Chondrocyte (in vitro differentiated cells): ENCODE results near the gene POC5. TPM values are rescaled to one million over a fixed set of nuclear protein-coding genes. Genes with fewer than 3 reads are reported as not detected.

ENCODE experiments used
- DNase-seq: peaks from one replicate; pipeline ENCODE4 v3.0.0; 2021; ENCODE audit warnings: mixed read lengths, low spot score
- H3K27ac Mint-ChIP-seq: one replicate; pipeline ENCODE4 v1.8.0; 2021; ENCODE audit warnings: mild to moderate bottlenecking, moderate library complexity, mixed read lengths; ENCODE audit not compliant: unreplicated experiment
- H3K27me3 Mint-ChIP-seq: 2 replicates; pipeline ENCODE4 v1.8.0; 2021; ENCODE audit warnings: low read depth, mixed read lengths
- H3K36me3 Mint-ChIP-seq: 2 replicates; pipeline ENCODE4 v1.8.0; 2021; ENCODE audit warnings: low read depth, mixed read lengths
- H3K4me1 Mint-ChIP-seq: 2 replicates; pipeline ENCODE4 v1.8.0; 2021; ENCODE audit warnings: low read depth, mild to moderate bottlenecking, mixed read lengths
- H3K4me3 Mint-ChIP-seq: one replicate; pipeline ENCODE4 v1.8.0; 2021; ENCODE audit warnings: mild to moderate bottlenecking, moderate library complexity, mixed read lengths; ENCODE audit not compliant: unreplicated experiment
- H3K9me3 Mint-ChIP-seq: 2 replicates; pipeline ENCODE4 v1.8.0; 2021; ENCODE audit warnings: low read depth, mixed read lengths
- CTCF ChIP-seq: fragments of 200-600 bp; sonication (generic); IDR thresholded peaks from 2 replicates; pipeline ENCODE4 v1.5.0; 2021; ENCODE audit warnings: antibody characterized with exemption, mild to moderate bottlenecking, moderate library complexity
- total RNA-seq: library from RNA; stranded (reverse); gene quantifications from 3 replicates; pipeline ENCODE4 v1.2.1, GENCODE V29; 2021

The POC5 gene
- total RNA-seq, 1 donor from 2014 or later = 8.0 TPM

- no peaks in the 10 kb centered on the region for H3K4me1 Mint-ChIP-seq
- peaks cover 7% of the 10 kb centered on the region for H3K36me3 Mint-ChIP-seq
- H3K27me3 Mint-ChIP-seq = no peaks in the 10 kb centered on the region
- H3K9me3 Mint-ChIP-seq = no peaks in the 10 kb centered on the region
- no peak overlapping the region for H3K27ac Mint-ChIP-seq
- TF ChIP-seq CTCF = no peak
- DNase-seq = no peak
- no peak overlapping the region for H3K4me3 Mint-ChIP-seq
These were observed 30.8 kb downstream of the POC5 start for GRCh38 chr5:75686480-75686879.

GRCh38 chr5:75685141-75685540 lies 32.1 kb downstream of the POC5 start:
- Mint-ChIP-seq H3K4me1 (peaks cover 5% of the 10 kb centered on the region), H3K36me3 (peaks cover 5% of the 10 kb centered on the region), H3K9me3 (no peaks in the 10 kb centered on the region), H3K27ac (no peak overlapping the region), H3K27me3 (no peaks in the 10 kb centered on the region), H3K4me3 (no peak overlapping the region)
- TF ChIP-seq CTCF = no peak
- DNase-seq = no peak

- peaks cover 2% of the 10 kb centered on the region for H3K36me3 Mint-ChIP-seq
- TF ChIP-seq CTCF = peak; percentile 96
- H3K4me1 Mint-ChIP-seq = peaks cover 5% of the 10 kb centered on the region
- no peaks in the 10 kb centered on the region for H3K9me3 Mint-ChIP-seq
- H3K27ac Mint-ChIP-seq = no peak overlapping the region
- no peak overlapping the region for H3K4me3 Mint-ChIP-seq
- no peaks in the 10 kb centered on the region for H3K27me3 Mint-ChIP-seq
- DNase-seq = no peak
These were observed 36.0 kb downstream of the POC5 start for GRCh38 chr5:75681125-75681830.

GRCh38 chr5:75678155-75678554 lies 39.1 kb downstream of the POC5 start:
- Mint-ChIP-seq H3K4me1 (peaks cover 5% of the 10 kb centered on the region), H3K27ac (no peak overlapping the region), H3K4me3 (no peak overlapping the region), H3K36me3 (peaks cover 2% of the 10 kb centered on the region), H3K9me3 (no peaks in the 10 kb centered on the region), H3K27me3 (no peaks in the 10 kb centered on the region)
- no peak for DNase-seq
- TF ChIP-seq CTCF = no peak

GRCh38 chr5:75677607-75678006 lies 39.6 kb downstream of the POC5 start:
- Mint-ChIP-seq H3K27me3 (no peaks in the 10 kb centered on the region), H3K9me3 (no peaks in the 10 kb centered on the region), H3K36me3 (peaks cover 2% of the 10 kb centered on the region), H3K4me1 (peaks cover 5% of the 10 kb centered on the region), H3K4me3 (no peak overlapping the region), H3K27ac (no peak overlapping the region)
- DNase-seq = no peak
- no peak for TF ChIP-seq CTCF
